Heart left ventricle (tissue), 16 donors: ENCODE measurements around the gene SPOPL. TPM values are rescaled to one million over a fixed set of nuclear protein-coding genes. Genes with fewer than 3 reads are reported as not detected.

ENCODE experiments used
- ATAC-seq, 4 donors: fragments of 200-7000 bp; cut with Tn5 transposase; one replicate each; pipeline ENCODE4 v1.9.1; 2020 to 2022; ENCODE audit warnings: moderate library complexity in 4 of 4, mild to moderate bottlenecking in 3 of 4, moderate number of reproducible peaks in 1 of 4
- DNase-seq, 5 donors: peaks; one replicate each; pipeline ENCODE4 v3.0.0-alpha.2; 2020
- H3K27ac ChIP-seq, 12 donors: fragments of 200-600 bp; sonication (generic) in 4 of 12; one replicate each; pipeline versions ENCODE4 v1.5.0 to v1.8.0; 2016 to 2022; ENCODE audit warnings: mild to moderate bottlenecking in 2 of 12
- H3K27me3 ChIP-seq, 9 donors: fragments of 200-600 bp; sonication (generic) in 2 of 9; one replicate each; pipeline versions ENCODE4 v1.5.1 to v1.8.0; 2016 to 2022; ENCODE audit warnings: mild to moderate bottlenecking in 3 of 9
- H3K36me3 ChIP-seq, 9 donors: fragments of 200-600 bp; sonication (generic) in 2 of 9; one replicate each; pipeline versions ENCODE4 v1.5.0 to v1.8.0; 2018 to 2022; ENCODE audit warnings: mild to moderate bottlenecking in 2 of 9
- H3K4me1 ChIP-seq, 12 donors: fragments of 200-600 bp; sonication (generic) in 4 of 12; one replicate each; pipeline versions ENCODE4 v1.5.0 to v1.8.0; 2016 to 2022; ENCODE audit warnings: mild to moderate bottlenecking in 3 of 12
- H3K4me3 ChIP-seq, 12 donors: fragments of 200-600 bp; sonication (generic) in 4 of 12; one replicate each; pipeline versions ENCODE4 v1.5.0 to v1.8.0; 2017 to 2022; ENCODE audit warnings: mild to moderate bottlenecking in 9 of 12, moderate library complexity in 4 of 12
- H3K9me3 ChIP-seq, 12 donors: fragments of 200-600 bp; sonication (generic) in 4 of 12; one replicate each; pipeline versions ENCODE4 v1.5.0 to v1.8.0; 2016 to 2022; ENCODE audit warnings: mild to moderate bottlenecking in 1 of 12
- POLR2A ChIP-seq, 2 donors: fragments of 450-650 bp; IDR thresholded peaks; one replicate each; pipeline ENCODE4 v1.6.1; 2017; ENCODE audit warnings: antibody characterized with exemption in 2 of 2, mild to moderate bottlenecking in 2 of 2, moderate library complexity in 2 of 2
- WGBS, 4 donors: extraction: QIAGEN DNeasy Blood & Tissue Kit in 2 of 4; methylation state at CpG; one replicate each; pipeline versions ENCODE4 v1.1.5 to v1.1.7; 2013 to 2018; 5-methylcytosine and 5-hydroxymethylcytosine counted together
- intact Hi-C, 10 donors: fragments of 100-400 bp; cut with DNase I; formaldehyde crosslinking; loops; one replicate each; pipeline versions ENCODE4 v1.11.1 to v1.14.2; 2022
- polyA plus RNA-seq, 2 donors: library from polyadenylated mRNA; stranded (reverse); fragments of 200-250 nt; gene quantifications; one replicate each; pipeline ENCODE4 v1.2.3, GENCODE V29; 2013
- total RNA-seq, 9 donors: library from RNA; depleted of rRNA in 2 of 9; stranded (reverse); fragments of >200 nt in 2 of 9; fragmentation: NEBNext Ultra II Directional in 3 of 9; extraction: Animal tissue kit (Norgen Biotek cat#: 25700) in 3 of 9; gene quantifications; one replicate each; pipeline versions ENCODE4 v1.1.0 to v1.2.4, GENCODE V29; 2016 to 2023
- TF ChIP-seq, protein P1 (sequence below), 12 donors: fragments of 200-600 bp; sonication (generic) in 4 of 12; IDR thresholded peaks; one replicate each; pipeline versions ENCODE4 v1.5.0 to v1.8.0; 2018 to 2022; ENCODE audit warnings: antibody characterized with exemption in 12 of 12, mild to moderate bottlenecking in 5 of 12
- donor health status: ischemic (EF 13 %, LVEDD 7.1; RV severe dilation, severe dysfunction).
- donor health status: healthy with polysubstance abuse.
- donor health status: DM: no; HTN: yes; CAD: no.
- donor health status: DM: no; HTN: no; CAD: no.
- donor health status: ischemic (EF 25% LVEDD 6.9; RV normal size, moderate dysfunction).
- donor health status: ischemic (EF 25% LVEDD 5.7; RV mildly dilated, moderate dysfunction).
- donor health status: healthy.
- donor health status: DM: yes; HTN: yes; CAD: no.
- donor health status: ischemic (EF 35%, LVEDD 5.7; RV mildly dilated, moderate dysfunction).
- donor health status: nonischemic (EF 11% LVEDD 7.7; RV severe dilation, severe dysfunction).
- donor health status: DM: yes; HTN: yes; CAD: no.
- donor health status: PGD.
- donor health status: ischemic (EF 29% LVEDD 5.4; RV normal size, mild dysfunction).
- donor health status: nonischemic (EF 23%, LVEDD 6.1; RV moderate dilation, normal function).

Gene SPOPL
- total and polyA plus RNA-seq, 11 donors: 3.0 to 20.6 (median 14.9) TPM

DNA sequence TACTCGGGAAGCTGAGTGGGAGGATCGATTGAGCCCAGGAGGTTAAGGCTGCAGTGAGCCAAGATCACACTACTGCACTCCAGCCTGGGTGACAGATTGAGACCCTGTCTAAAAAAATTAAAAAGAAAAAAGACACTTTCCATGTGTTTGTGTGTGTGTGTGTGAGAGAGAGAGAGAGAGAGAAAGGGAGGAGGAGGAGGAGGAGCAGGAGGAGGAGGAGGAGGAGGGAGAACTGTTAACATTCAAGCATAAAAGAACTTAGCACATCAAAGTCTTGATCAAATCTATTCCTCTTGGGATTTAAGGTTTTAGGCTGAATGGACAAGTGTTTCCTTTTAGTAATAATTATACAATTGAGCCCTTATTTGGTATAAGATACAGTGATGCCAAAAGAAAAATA lies 75.5 kb downstream of the SPOPL start:
- Histone ChIP-seq H3K4me3 (no peak overlapping the region), H3K9me3 (peaks cover 0 to 26% (median 0%) of the 10 kb centered on the region in 12 donors), H3K27me3 (no peaks in the 10 kb centered on the region), H3K36me3 (peaks cover 0 to 48% (median 18%) of the 10 kb centered on the region in 9 donors), H3K27ac (no peak overlapping the region), H3K4me1 (peaks cover 0 to 5% (median 0%) of the 10 kb centered on the region in 12 donors)
- 86 to 89% (median 87%) methylated on average over 2 of the region's 2 CpGs for WGBS, 4 donors
- ATAC-seq: no peak
- no peak for DNase-seq
- intact Hi-C loops: no loop called here
- TF ChIP-seq, protein P1, sequence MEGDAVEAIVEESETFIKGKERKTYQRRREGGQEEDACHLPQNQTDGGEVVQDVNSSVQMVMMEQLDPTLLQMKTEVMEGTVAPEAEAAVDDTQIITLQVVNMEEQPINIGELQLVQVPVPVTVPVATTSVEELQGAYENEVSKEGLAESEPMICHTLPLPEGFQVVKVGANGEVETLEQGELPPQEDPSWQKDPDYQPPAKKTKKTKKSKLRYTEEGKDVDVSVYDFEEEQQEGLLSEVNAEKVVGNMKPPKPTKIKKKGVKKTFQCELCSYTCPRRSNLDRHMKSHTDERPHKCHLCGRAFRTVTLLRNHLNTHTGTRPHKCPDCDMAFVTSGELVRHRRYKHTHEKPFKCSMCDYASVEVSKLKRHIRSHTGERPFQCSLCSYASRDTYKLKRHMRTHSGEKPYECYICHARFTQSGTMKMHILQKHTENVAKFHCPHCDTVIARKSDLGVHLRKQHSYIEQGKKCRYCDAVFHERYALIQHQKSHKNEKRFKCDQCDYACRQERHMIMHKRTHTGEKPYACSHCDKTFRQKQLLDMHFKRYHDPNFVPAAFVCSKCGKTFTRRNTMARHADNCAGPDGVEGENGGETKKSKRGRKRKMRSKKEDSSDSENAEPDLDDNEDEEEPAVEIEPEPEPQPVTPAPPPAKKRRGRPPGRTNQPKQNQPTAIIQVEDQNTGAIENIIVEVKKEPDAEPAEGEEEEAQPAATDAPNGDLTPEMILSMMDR (IDR thresholded peaks at IDR 0.05): no peak
- no peak for TF ChIP-seq POLR2A (IDR thresholded peaks at IDR 0.05)

DNA sequence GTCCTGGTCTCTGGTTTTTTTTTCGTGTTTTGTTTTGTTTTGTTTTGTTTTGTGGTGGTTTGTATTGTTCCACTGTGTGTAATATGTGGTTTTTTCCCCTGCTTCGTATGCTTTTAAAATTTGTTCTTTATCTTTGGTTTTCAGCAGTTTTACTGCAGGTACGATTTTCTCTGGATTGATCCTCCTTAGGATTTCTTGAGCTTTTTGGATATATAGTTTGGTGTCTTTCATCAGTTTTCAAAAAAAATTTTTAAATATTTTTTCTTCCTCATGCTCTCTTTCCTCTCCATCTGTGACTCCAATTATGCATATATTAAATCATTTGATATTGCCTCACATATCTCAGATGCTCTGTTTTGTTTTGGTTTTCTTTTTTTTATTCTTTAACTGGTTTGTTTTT lies 78.0 kb downstream of the SPOPL start:
- TF ChIP-seq, protein P1 (IDR thresholded peaks at IDR 0.05): no peak
- no peak for TF ChIP-seq POLR2A (IDR thresholded peaks at IDR 0.05)
- ATAC-seq: no peak
- 95 to 99% (median 97%) methylated on average over 3 of the region's 3 CpGs for WGBS, 4 donors
- Histone ChIP-seq H3K4me3 (no peak overlapping the region), H3K27me3 (no peaks in the 10 kb centered on the region), H3K9me3 (peaks cover 0 to 26% (median 0%) of the 10 kb centered on the region in 12 donors), H3K27ac (no peak overlapping the region), H3K4me1 (no peaks in the 10 kb centered on the region), H3K36me3 (peaks cover 0 to 39% (median 10%) of the 10 kb centered on the region in 9 donors)
- intact Hi-C loops: no loop called here
- no peak for DNase-seq

DNA sequence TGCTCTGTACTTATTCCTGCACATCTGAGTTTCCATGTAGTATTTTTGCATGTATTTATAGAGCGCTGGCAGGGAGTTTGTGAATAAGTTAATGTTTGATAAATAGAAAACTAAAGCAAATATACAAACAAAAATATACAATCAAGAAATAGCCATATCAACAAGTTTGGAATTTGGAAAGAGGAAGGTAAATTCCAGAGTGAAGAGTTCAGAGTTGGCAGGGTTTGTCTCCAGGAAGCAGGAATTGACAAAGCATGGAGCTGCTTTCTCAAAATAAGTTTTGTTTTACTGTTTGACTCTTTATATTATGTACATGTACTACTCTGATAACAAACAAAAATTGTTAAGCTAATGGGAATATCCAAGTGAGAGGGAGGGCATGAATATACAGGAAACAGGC lies 80.3 kb downstream of the SPOPL start:
- peaks cover 0 to 19% (median 0%) of the 10 kb centered on the region in 12 donors for H3K9me3 ChIP-seq
- no peak for TF ChIP-seq POLR2A (IDR thresholded peaks at IDR 0.05)
- TF ChIP-seq, protein P1 (IDR thresholded peaks at IDR 0.05): no peak
- no peaks in the 10 kb centered on the region for H3K4me1 ChIP-seq
- H3K27ac ChIP-seq: no peak overlapping the region
- no peaks in the 10 kb centered on the region for H3K27me3 ChIP-seq
- peaks cover 0 to 32% (median 10%) of the 10 kb centered on the region in 9 donors for H3K36me3 ChIP-seq
- intact Hi-C loops: no loop called here
- no peak for ATAC-seq
- H3K4me3 ChIP-seq: no peak overlapping the region
- 98 to 100% (median 99%) methylated on average over 1 of the region's 1 CpG for WGBS, 4 donors
- no peak for DNase-seq

DNA sequence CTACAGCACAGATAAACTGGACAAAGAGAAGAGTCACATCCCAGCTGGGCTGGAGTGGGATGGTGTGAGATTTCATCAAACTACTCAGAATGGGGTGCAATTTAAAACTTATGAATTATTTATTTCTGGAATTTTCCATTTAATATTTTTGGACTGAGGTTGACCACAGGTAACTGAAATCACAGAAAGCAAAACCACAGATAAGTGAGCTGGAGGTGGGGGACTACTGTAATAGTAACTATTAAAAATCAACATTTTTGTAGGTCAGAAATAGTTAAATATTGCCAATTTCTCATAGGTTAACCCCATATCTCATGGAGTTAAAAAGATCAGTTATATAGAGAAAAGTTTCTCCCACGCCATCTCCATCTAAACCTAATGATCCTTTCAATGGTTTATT lies 88.1 kb downstream of the SPOPL start:
- whole genome bisulfite sequencing, 4 donors: 92 to 100% (median 98%) methylated on average over 1 of the region's 1 CpG
- TF ChIP-seq, protein P1 (IDR thresholded peaks at IDR 0.05): no peak
- no peak for TF ChIP-seq POLR2A (IDR thresholded peaks at IDR 0.05)
- DNase-seq (no peak), ATAC-seq (no peak)
- no peaks in the 10 kb centered on the region for H3K27me3 ChIP-seq
- H3K4me3 ChIP-seq: no peak overlapping the region
- H3K4me1 ChIP-seq: no peaks in the 10 kb centered on the region
- H3K9me3 ChIP-seq: no peaks in the 10 kb centered on the region
- H3K27ac ChIP-seq: no peak overlapping the region
- H3K36me3 ChIP-seq: peaks cover 0 to 14% (median 0%) of the 10 kb centered on the region in 9 donors
- intact Hi-C loops: no loop called here
